GM19023 (cell line): ENCODE data around the gene R3HDM4.

Source experiments
- ATAC-seq: cut with Tn5 transposase; IDR thresholded peaks from one replicate; pipeline ENCODE4 v1.9.1; 2021; ENCODE audit warnings: mild to moderate bottlenecking, moderate library complexity; ENCODE audit not compliant: unreplicated experiment

The R3HDM4 gene

DNA sequence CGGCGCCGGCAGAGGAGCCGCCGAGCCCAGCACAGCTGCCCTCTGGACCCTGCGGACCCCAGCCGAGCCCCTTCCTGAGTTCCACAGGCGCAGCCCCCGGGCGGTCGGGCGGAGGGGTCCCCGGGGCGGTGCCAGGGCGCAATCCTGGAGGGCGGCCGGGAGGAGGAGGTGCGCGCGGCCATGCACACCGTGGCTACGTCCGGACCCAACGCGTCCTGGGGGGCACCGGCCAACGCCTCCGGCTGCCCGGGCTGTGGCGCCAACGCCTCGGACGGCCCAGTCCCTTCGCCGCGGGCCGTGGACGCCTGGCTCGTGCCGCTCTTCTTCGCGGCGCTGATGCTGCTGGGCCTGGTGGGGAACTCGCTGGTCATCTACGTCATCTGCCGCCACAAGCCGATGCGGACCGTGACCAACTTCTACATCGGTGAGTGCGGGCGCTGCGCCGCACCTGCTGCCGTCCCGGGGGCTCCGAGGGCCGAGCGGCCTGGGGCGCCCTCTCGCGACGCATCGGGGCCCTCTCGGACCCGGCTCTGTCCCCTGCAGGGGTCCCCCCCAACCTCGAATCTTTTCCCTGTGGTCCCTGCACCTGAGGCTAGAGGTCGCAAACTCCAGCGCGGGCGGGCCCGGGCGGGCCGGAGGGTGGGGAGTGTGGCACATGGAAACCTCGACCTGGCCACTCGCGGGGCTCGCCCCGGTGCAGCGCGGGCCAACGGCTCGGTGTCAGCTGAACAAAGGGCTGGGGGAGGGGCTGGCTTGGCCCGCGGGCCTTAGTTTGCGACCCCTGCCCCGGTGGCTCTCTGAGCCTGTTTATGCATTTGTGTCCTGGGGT lies 4.5 kb upstream of the R3HDM4 start, which contains the start of gene KISS1R:
Gene KISS1R, plus strand, starts transcription at position 11 of the 829 bp plus-strand sequence. Its CDS starts 170 bp downstream, at position 181.
- no peak for ATAC-seq

GRCh38 chr19:916645-917322 lies 3.8 kb upstream of the R3HDM4 start:
- no peak for ATAC-seq

DNA sequence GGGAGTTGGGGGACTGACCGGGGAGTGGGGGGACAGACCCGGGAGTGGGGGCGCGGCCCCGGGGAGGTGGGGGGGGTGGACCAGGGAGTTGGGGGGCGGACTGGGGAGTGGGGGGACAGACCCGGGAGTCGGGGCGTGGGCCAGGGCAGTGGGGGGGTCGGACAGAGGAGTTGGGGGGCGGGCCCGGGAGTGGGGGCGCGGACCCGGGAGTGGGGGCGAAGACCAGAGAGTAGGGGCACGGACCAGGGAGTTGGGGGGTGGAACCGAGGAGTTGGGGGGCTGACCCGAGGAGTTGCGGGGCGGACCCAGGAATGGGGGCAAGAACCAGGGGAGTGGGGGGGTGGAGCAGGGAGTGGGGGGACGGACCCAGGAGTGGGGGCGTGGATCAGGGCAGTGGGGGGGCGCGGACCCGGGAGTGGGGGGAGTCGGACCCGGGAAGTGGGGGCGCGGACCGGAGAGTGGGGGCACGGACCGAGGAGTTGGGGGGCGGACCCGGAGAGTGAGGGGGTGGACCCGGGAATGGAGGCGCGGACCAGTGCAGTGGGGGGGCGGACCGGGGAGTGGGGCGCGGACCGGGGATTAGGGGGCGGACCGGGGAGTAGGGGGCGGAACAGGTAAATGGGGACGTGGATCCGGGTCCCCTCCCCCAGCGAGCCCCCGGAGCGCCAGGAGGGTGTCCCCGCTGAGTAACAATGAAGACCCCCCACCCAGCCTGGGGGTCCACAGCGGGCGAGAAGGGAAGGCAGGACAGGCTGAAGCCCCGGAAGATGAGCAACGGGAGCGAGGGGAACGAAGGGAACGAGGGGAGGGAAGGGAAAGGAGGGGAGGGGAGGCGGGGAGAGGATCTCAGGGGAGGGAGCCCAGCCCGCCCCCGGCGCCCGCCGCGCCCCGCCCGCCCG lies 589 bp downstream of the R3HDM4 start:
- no peak for ATAC-seq

- no peak for ATAC-seq
Measured at GRCh38 chr19:911197-912033, 1.6 kb downstream of the R3HDM4 start.

GRCh38 chr19:907183-907853 lies 5.7 kb downstream of the R3HDM4 start:
- no peak for ATAC-seq

DNA sequence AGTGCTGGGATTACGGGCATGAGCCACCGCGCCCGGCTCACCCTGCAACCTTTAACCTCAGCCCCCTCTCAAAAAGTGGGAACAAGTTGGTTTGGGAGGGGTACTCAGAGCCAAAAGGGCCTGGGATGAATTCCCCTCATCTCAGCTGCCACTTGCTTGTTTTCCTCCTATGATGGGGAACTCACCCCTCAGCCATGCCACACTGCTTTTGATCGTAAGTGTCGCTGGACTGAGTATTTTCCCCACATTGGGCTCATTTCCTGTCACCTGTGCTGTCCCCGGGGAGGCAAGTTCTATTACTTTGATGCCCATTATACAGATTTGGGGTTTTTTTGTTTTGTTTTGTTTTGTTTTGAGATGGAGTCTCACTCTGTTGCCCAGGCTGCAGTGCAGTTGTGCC lies 6.5 kb downstream of the R3HDM4 start:
- no peak for ATAC-seq

DNA sequence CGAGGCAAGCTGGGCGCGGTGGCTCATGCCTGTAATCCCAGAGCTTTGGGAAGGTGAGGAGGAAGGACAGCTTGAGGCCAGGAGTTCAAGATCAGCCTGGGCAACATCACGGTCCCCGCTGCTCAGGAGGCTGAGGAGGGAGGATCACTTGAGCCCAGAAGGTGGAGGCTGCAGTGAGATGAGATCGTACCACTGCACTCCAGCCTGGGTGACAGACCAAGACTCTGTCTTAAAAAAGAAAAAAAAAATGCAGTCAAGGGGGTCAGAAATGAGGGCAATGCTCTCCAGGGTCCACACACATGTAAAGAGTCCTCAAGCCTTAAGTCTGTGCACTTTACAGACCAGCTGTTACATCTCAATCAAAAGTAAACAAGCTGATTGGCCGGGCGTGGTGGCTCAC lies 8.5 kb downstream of the R3HDM4 start:
- ATAC-seq: no peak

- no peak for ATAC-seq
Measured at GRCh38 chr19:903266-903797, 9.7 kb downstream of the R3HDM4 start.

GRCh38 chr19:902446-903226 lies 10.4 kb downstream of the R3HDM4 start:
- no peak for ATAC-seq

- ATAC-seq: no peak
Measured at GRCh38 chr19:902093-902370, 11.0 kb downstream of the R3HDM4 start.

- no peak for ATAC-seq
Measured at GRCh38 chr19:901216-902092, 11.6 kb downstream of the R3HDM4 start.

- no peak for ATAC-seq
Measured at GRCh38 chr19:900302-901111, 12.5 kb downstream of the R3HDM4 start.

GRCh38 chr19:900043-900301 lies 13.0 kb downstream of the R3HDM4 start:
- no peak for ATAC-seq

DNA sequence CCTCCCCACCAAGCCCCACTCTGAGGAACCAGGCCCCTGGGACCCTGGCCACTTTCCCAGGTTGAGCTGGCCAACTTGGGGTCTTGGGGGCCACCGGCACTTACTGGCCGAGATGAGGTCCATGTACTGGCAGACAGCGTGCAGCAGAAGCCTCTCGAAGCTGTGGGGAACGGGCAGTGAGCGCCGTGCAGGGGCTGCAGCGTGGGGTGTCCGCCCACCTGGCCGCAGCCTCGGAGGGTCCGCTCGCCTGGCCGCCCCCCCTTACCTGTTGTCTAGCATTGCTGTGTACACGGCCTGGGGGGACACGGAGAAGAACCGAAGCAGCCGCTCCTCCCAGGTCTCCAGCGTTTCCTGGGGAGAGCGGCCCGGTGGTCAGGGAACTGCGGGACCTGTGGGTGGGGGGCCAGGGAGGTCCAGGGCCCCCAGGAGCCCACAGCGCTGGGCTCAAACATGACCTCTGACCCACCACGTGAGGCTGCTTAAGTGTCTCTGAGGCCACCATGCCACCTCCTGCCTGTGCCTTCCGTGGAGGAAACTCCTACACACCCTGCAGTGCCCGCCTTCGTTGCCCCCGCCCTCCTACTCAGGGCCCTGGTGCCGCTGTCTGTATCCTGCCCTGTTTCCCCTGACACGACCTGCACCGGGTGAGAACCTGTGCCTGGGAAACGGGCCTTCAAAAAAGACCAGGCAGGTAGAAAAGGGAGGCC lies 13.5 kb downstream of the R3HDM4 start:
- no peak for ATAC-seq

DNA sequence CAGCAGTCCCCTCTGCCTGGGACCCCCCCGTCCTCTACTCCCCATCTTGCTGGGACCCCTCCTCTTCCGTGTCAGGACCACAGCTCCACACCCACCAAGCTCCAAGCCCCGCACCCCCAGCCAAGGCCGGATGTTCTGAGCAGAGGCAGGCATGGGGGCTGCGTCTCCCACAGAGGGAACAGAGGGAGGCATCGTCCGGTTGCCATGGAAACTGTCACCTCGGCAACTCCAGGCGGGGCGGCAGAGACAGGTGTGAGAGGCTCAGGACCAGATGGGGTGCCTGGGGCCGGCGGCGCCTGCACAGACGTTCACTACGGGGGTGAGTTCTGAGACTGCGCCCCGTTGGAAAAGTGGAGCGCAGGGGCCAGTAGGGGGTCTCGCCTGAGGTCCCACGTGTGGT lies 14.4 kb downstream of the R3HDM4 start:
- no peak for ATAC-seq

- ATAC-seq: no peak
Measured at GRCh38 chr19:897442-898039, 15.5 kb downstream of the R3HDM4 start.
